Prostate gland (tissue), 2 donors: ENCODE results near the gene HDAC4.

Experiments used
- CTCF ChIP-seq, 4 experiments: fragments of 200-600 bp in 2 of 4; fragments of 450-650 bp in 2 of 4; sonication (generic) in 2 of 4; IDR thresholded peaks; 1 replicate in 3 of 4; 2 replicates in 1 of 4; pipeline ENCODE4 v1.5.1; 2016 to 2019; ENCODE audit warnings: antibody characterized with exemption in 4 of 4, mild to moderate bottlenecking in 2 of 4, moderate library complexity in 2 of 4
- POLR2A ChIP-seq: fragments of 450-650 bp; IDR thresholded peaks from one replicate; pipeline ENCODE4 v1.6.1; 2016; ENCODE audit warnings: antibody characterized with exemption, mild to moderate bottlenecking
- POLR2AphosphoS5 ChIP-seq: sonication (generic); formaldehyde crosslinking; IDR thresholded peaks from one replicate; pipeline ENCODE4 v1.6.1; 2017; ENCODE audit warnings: antibody characterized with exemption

DNA sequence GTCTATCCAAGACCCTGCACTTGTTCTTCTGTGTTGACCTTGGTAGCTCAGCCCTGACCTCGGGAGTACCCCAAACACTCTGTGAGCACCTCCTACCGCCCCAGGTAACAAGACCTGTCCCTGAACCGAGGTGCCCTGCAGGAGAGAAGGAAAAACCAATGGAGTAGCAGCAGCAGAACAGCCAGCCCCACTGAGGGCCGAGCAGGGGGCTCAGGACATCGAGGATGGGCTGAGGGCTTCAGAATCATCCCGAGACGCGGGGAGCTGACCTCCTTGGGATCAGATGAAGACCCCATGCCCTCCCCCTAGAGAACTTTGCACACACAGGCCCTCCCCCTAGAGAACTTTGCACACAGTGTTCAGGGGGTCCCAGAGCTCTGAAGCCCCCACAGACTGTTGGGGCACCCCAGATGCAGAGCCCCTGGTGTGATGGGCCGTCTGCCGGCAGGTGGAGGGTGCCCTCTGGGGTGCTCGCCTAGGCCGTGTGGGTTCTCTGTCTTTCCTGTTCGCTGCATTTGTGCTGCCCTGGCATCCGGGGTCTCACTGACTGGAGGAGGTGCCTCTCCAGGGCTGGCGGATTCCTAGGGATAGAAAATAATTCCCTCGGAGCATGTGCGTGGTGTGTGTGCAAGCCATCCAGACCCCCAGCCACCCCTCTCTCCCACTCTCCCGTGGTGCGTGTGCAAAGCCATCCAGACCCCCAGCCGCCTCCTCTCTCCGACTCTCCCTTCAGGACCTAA, 363.8 kb downstream of the HDAC4 start:
- TF ChIP-seq POLR2A (no peak), POLR2AphosphoS5 (no peak), CTCF (IDR thresholded peaks at IDR 0.05) (no peak)
